Keratinocyte (primary cell): Measurements from ENCODE around the gene ARHGAP5. TPM values are rescaled to one million over a fixed set of nuclear protein-coding genes. Genes with fewer than 3 reads are reported as not detected.

Experiments used
- DNase-seq: peaks from one replicate; pipeline ENCODE4 v3.0.0-alpha.2; 2011; ENCODE audit warnings: low read depth, missing footprints, low spot score
- FAIRE-seq: peaks from 2 replicates; lab custom pipeline; 2011; peaks lifted over from hg19 to GRCh38; lab: Jason Lieb, UNC
- H2AFZ ChIP-seq: 2 replicates; pipeline ENCODE4 v1.6.0; 2012; ENCODE audit warnings: low read length, control low read depth, inconsistent platforms; ENCODE audit not compliant: control insufficient read depth
- H3K27ac ChIP-seq: 2 replicates; pipeline ENCODE4 v1.5.1; 2011; ENCODE audit warnings: low read length; ENCODE audit not compliant: control insufficient read depth, insufficient read depth
- H3K27me3 ChIP-seq: 3 replicates; pipeline ENCODE4 v1.6.0; 2011; ENCODE audit warnings: low read length; ENCODE audit not compliant: control insufficient read depth, insufficient read depth; ENCODE audit errors: extremely low read depth
- H3K36me3 ChIP-seq, 2 experiments: 2 replicates in 1 of 2; 3 replicates in 1 of 2; pipeline ENCODE4 v1.5.1; 2011; ENCODE audit warnings: low read length in 2 of 2, mild to moderate bottlenecking in 1 of 2; ENCODE audit not compliant: control insufficient read depth in 2 of 2, insufficient read depth in 2 of 2; ENCODE audit errors: extremely low read depth in 1 of 2
- H3K4me1 ChIP-seq: 3 replicates; pipeline ENCODE4 v1.5.1; 2011; ENCODE audit warnings: low read length; ENCODE audit not compliant: control insufficient read depth, insufficient read depth; ENCODE audit errors: extremely low read depth
- H3K4me2 ChIP-seq: 3 replicates; pipeline ENCODE4 v1.6.0; 2011; ENCODE audit warnings: low read depth, low read length; ENCODE audit not compliant: control insufficient read depth, insufficient read depth; ENCODE audit errors: extremely low read depth
- H3K4me3 ChIP-seq, 3 experiments: fragments of 200-600 bp in 1 of 3; sonication (generic) in 1 of 3; 2 replicates in 2 of 3; 3 replicates in 1 of 3; pipeline ENCODE4 v1.5.1; 2011 to 2016; ENCODE audit warnings: low read length in 3 of 3, mild to moderate bottlenecking in 3 of 3, control low read depth in 2 of 3, inconsistent platforms in 1 of 3, low read depth in 1 of 3, mixed read lengths in 1 of 3, mixed run types in 1 of 3, moderate library complexity in 1 of 3; ENCODE audit not compliant: control insufficient read depth in 2 of 3, insufficient read depth in 2 of 3; ENCODE audit errors: extremely low read depth in 1 of 3
- H3K79me2 ChIP-seq: 2 replicates; pipeline ENCODE4 v1.6.0; 2012; ENCODE audit warnings: low read length; ENCODE audit not compliant: control insufficient read depth, insufficient read depth
- H3K9ac ChIP-seq: 3 replicates; pipeline ENCODE4 v1.6.0; 2011; ENCODE audit warnings: low read length; ENCODE audit not compliant: control insufficient read depth, insufficient read depth; ENCODE audit errors: extremely low read depth
- H3K9me1 ChIP-seq: 3 replicates; pipeline ENCODE4 v1.6.0; 2011; ENCODE audit warnings: low read length; ENCODE audit not compliant: control insufficient read depth, insufficient read depth; ENCODE audit errors: extremely low read depth
- H3K9me3 ChIP-seq: 2 replicates; pipeline ENCODE4 v1.5.1; 2012; ENCODE audit warnings: low read depth, low read length; ENCODE audit not compliant: control insufficient read depth
- H4K20me1 ChIP-seq: 3 replicates; pipeline ENCODE4 v1.6.0; 2011; ENCODE audit warnings: low read length; ENCODE audit not compliant: control insufficient read depth, insufficient read depth; ENCODE audit errors: extremely low read depth
- EZH2 ChIP-seq: IDR thresholded peaks from one replicate; pipeline ENCODE4 v1.6.1; 2012; ENCODE audit warnings: inconsistent platforms, mild to moderate bottlenecking, low read length, moderate library complexity
- dilution Hi-C: fragments of 300-500 bp; cut with MboI; formaldehyde crosslinking; loops from one replicate; pipeline ENCODE4 v1.7.0; 2020; ENCODE audit warnings: low sequenced_read_pairs; ENCODE audit not compliant: extremely low pct_ligation_motif_present
- polyA plus RNA-seq, 5 experiments: library from polyadenylated mRNA; depleted of rRNA in 3 of 5; stranded (reverse) in 3 of 5; stranded (forward) in 1 of 5; unstranded in 1 of 5; fragments of >200 nt; gene quantifications; 1 replicate in 1 of 5; 2 replicates in 3 of 5; 3 replicates in 1 of 5; pipeline versions ENCODE4 v1.2.1 to v1.2.3, GENCODE V29; 2011 to 2012; ENCODE audit warnings: missing spikeins in 2 of 5, low read depth in 1 of 5, low replicate concordance in 1 of 5
- TF ChIP-seq, protein P1 (sequence below), 3 experiments: IDR thresholded peaks in 1 of 3; conservative IDR thresholded peaks in 1 of 3; optimal IDR thresholded peaks in 1 of 3; 2 replicates in 2 of 3; 3 replicates in 1 of 3; pipeline versions ENCODE3 to v1.5.1; 2011; ENCODE audit warnings: low read length in 3 of 3, mild to moderate bottlenecking in 3 of 3, moderate library complexity in 2 of 3, control low read depth in 1 of 3, inconsistent platforms in 1 of 3; ENCODE audit not compliant: insufficient read depth in 2 of 3; ENCODE audit errors: extremely low read depth in 1 of 3

The ARHGAP5 gene
- polyA plus RNA-seq, 1 donor (not counting 4 experiments of a cell fraction or from before 2014, with no cell fraction given), result 43.1 TPM

DNA sequence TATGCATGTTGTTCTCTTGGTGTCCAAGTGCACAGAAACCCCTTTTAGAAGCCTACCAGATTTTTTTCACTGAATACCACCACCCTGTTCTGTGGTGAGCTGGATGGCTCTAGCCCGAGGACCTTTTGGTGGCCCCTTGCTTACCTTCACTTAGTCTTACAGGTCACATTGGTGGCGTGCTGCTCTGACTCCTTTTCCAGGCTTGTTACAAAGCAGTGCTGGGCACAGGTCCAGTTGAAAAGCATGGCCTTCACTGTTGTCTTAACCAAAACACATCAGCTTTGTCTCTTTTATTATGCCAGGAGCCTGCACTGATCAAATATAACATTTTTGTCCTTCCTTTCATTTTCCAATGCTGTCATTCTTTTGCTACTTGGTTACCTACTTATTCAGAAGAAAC is 43.6 kb upstream of the ARHGAP5 start:
- dilution Hi-C loops, result no loop called here
- H3K36me3 ChIP-seq, result no peaks in the 10 kb centered on the region
- FAIRE-seq, result no peak

DNA sequence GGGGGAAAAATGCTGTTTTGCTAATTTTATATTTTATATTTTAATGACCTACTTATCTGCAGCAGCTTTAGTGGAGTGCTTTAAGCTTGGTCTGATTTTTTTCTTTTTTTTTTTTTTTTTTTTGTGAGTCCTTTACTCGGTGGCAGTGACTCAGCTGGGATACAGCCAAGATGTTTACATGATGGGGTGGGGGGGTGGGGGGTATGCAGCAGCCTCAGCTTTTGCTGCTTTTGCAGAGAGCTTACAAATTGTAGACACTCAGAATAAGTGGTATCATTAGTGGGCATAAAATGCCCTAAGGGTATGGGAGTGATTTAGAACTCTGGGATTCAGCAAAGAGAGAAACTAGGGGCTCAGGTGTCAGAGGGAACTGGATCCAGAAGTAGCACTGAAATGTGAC is 38.2 kb upstream of the ARHGAP5 start:
- Histone ChIP-seq H3K27me3 (no peaks in the 10 kb centered on the region), H3K4me1 (no peaks in the 10 kb centered on the region), H3K36me3 (no peaks in the 10 kb centered on the region), H3K9me3 (no peaks in the 10 kb centered on the region), H3K79me2 (no peaks in the 10 kb centered on the region), H3K27ac (no peak overlapping the region), H4K20me1 (no peaks in the 10 kb centered on the region), H3K4me3 (no peak overlapping the region), H3K4me2 (no peak overlapping the region), H3K9me1 (no peaks in the 10 kb centered on the region), H3K9ac (no peak overlapping the region), H2AFZ (no peak overlapping the region)
- FAIRE-seq (no peak), DNase-seq (no peak)
- dilution Hi-C loops, result no loop called here
- TF ChIP-seq EZH2, result no peak
- TF ChIP-seq, protein P1, sequence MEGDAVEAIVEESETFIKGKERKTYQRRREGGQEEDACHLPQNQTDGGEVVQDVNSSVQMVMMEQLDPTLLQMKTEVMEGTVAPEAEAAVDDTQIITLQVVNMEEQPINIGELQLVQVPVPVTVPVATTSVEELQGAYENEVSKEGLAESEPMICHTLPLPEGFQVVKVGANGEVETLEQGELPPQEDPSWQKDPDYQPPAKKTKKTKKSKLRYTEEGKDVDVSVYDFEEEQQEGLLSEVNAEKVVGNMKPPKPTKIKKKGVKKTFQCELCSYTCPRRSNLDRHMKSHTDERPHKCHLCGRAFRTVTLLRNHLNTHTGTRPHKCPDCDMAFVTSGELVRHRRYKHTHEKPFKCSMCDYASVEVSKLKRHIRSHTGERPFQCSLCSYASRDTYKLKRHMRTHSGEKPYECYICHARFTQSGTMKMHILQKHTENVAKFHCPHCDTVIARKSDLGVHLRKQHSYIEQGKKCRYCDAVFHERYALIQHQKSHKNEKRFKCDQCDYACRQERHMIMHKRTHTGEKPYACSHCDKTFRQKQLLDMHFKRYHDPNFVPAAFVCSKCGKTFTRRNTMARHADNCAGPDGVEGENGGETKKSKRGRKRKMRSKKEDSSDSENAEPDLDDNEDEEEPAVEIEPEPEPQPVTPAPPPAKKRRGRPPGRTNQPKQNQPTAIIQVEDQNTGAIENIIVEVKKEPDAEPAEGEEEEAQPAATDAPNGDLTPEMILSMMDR (optimal IDR thresholded peaks at IDR 0.05 in 1 of 3, IDR thresholded peaks at IDR 0.05 in 1 of 3, conservative IDR thresholded peaks at IDR 0.05 in 1 of 3; ENCODE audit: extremely low read depth in 1 of 3, insufficient read depth in 2 of 3, low read length in 3 of 3), result no peak

More for the DNA sequence above, 43.6 kb upstream of the ARHGAP5 start:
- DNase-seq, result no peak
- TF ChIP-seq, protein P1 (optimal IDR thresholded peaks at IDR 0.05 in 1 of 3, IDR thresholded peaks at IDR 0.05 in 1 of 3, conservative IDR thresholded peaks at IDR 0.05 in 1 of 3; ENCODE audit: extremely low read depth in 1 of 3, insufficient read depth in 2 of 3, low read length in 3 of 3), result no peak
- TF ChIP-seq EZH2, result no peak
- Histone ChIP-seq H3K9me3 (no peaks in the 10 kb centered on the region), H3K9me1 (no peaks in the 10 kb centered on the region), H3K27ac (no peak overlapping the region), H3K4me2 (no peak overlapping the region), H2AFZ (no peak overlapping the region), H3K27me3 (no peaks in the 10 kb centered on the region), H3K9ac (no peak overlapping the region), H3K79me2 (no peaks in the 10 kb centered on the region), H3K4me1 (peaks cover under 1% of the 10 kb centered on the region), H3K4me3 (no peak overlapping the region), H4K20me1 (no peaks in the 10 kb centered on the region)
